Stimulated activated naive CD4-positive, alpha-beta T cell (primary cell): ENCODE data around the gene MRNIP.

Source experiments
- DNase-seq, 6 experiments: peaks; one replicate each; lab custom pipeline; 2025; lab: John Stamatoyannopoulos, UW

Gene MRNIP

GRCh38 chr5:179887802-179888201 lies 29.2 kb upstream of the MRNIP start:
- DNase-seq: no peak

- no peak for DNase-seq
Measured at GRCh38 chr5:179887095-179887494, 28.5 kb upstream of the MRNIP start.

GRCh38 chr5:179886190-179886911 lies 27.7 kb upstream of the MRNIP start:
- no peak for DNase-seq

DNA sequence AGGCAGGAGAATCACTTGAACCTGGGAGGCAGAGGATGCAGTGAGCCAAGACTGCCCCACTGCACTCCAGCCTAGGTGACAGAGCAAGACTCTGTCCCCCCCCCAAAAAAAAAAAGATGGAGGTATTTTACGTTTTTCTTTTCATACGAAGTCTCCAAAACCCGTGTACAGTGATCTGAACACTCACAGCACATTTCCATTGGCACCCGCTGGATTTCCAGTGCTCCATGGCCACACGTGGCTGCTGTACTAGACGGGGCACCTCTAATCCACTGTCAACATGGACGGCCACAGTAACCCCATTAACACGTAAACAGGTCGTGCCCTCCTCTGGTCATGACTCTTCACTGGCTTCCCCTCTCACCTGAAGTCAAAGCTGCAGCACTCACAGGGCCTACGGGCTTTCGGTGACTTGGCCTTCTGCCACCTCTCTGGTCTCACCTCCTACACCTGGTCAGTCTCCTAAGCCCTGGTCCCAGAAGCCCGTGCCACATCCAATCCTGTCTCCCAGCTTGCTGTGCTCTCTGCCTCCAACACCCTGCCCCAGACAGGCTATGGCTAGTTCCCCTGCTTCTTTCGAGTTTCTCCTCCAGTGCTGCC lies 27.0 kb upstream of the MRNIP start:
- DNase-seq: no peak

GRCh38 chr5:179883163-179883562 lies 24.5 kb upstream of the MRNIP start:
- DNase-seq: no peak

- DNase-seq: no peak
Measured at GRCh38 chr5:179882338-179882737, 23.7 kb upstream of the MRNIP start.

GRCh38 chr5:179880848-179881590 lies 22.4 kb upstream of the MRNIP start:
- DNase-seq: no peak

- DNase-seq: no peak
Measured at GRCh38 chr5:179880066-179880650, 21.5 kb upstream of the MRNIP start.

GRCh38 chr5:179879690-179880010 lies 21.0 kb upstream of the MRNIP start:
- no peak for DNase-seq

DNA sequence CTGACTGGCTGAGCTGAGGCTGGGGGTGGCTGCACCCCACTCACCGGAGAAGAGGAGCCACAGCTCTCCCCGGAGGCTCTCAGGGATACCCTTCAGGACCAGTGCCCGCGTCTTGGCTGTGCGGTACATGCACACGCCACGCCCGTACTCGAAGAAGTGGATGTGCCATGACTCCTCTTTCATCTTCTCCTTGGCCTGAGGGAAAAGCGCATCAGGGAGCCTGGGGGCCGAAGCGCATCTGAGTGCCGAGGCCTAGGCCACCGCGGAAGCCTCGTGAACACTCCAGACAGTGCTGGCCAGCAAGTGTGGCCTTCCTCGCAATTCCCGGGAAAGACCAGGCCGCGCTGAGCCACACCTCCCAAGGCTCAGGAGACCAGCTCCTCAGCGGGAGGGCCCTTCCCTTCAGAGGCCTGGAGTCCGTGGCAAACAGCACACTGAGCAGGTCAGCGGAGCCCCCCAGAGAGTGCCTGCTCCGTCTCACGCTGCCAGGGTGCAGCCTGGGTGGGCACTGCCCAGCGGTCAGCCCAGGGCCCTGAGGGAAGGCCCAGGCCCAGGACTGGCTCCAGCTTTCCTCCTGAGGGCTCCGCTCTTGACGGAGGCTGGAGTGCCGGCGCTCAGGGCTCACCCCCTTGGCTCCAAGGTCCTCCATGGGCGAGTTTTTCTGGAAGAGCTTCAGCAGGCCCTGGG lies 20.5 kb upstream of the MRNIP start:
- DNase-seq: no peak

DNA sequence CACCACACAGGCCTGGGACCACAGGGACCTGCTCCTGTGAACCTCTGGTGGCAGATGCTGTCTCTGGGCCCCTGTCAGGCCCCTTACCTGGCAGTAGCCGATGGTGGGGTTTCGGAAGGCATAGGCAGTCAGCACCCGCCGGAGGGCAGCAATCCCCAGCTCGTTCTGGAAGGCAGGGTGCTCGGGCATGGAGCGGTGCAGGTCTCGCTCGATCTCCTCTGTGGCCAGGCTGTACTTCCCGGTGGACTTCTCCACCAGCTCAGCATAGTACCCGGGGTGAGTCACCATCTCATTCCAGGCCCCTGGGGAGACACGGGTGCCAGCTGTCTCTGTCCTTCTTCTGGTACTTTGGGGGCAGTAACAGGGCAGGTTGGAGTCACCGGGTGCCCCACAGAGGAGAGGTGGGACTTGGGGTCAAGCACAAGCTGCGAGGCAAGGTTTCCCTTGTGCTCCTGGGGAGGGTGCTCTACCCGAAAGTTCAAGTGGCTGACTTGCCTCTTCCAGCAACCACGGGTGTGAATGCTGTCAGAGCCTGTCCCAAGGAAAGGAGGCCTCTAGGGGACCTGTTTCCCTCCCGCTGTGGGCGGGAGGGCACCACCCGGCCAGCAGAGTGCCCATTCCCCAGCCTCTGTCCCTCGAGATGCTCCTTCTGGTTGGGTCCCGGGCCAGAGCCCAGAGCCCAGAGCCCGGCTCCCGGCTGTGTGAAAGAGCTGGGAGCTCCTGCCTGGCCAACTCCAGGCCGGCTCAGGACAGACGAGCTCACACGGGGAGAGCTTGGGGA lies 19.8 kb upstream of the MRNIP start:
- DNase-seq: no peak

DNA sequence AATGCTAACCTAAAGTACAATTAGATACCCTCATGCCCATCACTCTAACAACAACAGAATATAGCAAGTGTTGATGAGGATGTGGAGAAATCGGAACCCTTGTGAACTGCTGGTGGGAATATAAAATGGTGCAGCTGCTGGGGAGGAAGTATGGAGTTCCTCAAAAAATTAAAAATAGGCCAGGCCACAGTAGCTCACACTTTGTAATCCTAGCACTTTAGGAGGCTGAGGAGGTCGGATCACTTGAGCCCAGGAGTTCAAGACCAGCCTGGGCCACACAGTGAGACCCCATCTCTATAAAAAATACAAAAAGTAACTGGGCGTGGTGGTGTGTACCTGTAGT lies 18.0 kb upstream of the MRNIP start:
- no peak for DNase-seq

- no peak for DNase-seq
Measured at GRCh38 chr5:179875741-179876609, 17.4 kb upstream of the MRNIP start.

GRCh38 chr5:179874536-179875292 lies 16.1 kb upstream of the MRNIP start:
- no peak for DNase-seq

- DNase-seq: no peak
Measured at GRCh38 chr5:179874136-179874535, 15.5 kb upstream of the MRNIP start.

DNA sequence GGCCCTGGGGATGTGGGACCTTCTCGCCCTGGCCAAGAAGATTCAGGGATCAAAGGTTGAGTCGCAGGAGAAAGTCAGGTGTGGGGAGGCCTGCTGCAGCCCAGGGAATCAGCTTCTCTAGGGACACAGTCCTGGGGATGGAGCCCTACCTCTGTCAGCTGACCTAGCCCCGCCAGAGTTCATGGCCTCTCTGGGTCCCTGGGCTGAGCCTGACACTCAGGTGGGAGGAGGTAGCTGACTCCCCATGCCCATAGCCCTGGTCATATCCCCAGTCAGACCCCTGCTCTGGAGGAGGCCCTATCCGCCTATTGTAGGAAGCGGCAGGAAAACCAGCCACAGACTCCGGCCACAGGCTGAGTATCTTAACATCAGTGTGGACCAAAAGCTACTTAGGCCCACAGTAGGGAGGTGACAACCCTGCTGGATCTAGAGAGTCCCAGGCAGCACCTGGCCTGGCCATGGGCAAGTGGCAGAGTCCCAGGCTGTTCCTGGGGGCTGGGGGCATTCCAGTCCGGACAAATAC lies 15.0 kb upstream of the MRNIP start:
- no peak for DNase-seq

- DNase-seq: no peak
Measured at GRCh38 chr5:179872828-179873575, 14.4 kb upstream of the MRNIP start.

DNA sequence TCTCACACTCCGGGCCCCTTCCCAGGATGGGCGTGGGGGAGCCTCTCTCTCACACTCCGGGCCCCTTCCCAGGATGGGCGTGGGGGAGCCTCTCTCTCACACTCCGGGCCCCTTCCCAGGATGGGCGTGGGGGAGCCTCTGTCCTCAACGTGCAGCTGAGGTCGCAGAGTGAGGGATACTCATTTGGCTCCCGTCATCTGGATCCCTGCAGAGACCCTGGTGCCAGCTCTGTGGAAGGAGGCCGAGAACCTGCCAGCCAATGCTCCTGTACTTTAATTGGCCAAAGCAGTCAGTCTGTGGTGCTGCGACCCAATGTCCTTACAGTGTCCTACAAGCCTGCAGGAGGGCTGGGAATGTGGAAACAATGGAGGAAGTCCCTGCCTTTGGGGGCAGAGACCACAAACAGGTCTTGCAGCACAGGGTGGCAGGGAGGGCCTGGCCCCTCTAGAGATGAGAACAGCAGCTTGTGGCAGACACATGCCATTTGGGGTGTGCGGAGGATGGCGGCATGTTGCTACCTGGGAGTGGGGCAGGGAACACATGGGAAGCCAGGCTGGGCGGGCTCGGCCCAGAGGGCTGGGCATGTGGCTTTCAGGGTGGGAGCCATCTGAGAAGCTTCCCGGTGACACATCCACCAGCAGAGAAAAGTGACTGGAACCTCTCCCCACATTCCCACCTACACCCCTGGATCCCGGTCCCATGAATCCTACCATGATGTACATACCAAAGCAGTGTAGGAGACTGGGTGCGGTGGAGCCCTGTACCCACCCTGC lies 13.6 kb upstream of the MRNIP start:
- no peak for DNase-seq
